ENCODE results near the gene TRIM41. TPM values are rescaled to one million over a fixed set of nuclear protein-coding genes. Genes with fewer than 3 reads are reported as not detected.
"Not testable (repeated sequence)": the region's sequence is repeated elsewhere in the genome, so short reads cannot be mapped to it uniquely, and the experiment has no call there.

Gene TRIM41
- total RNA-seq, 1 donor from 2014 or later: 17.5 TPM

DNA sequence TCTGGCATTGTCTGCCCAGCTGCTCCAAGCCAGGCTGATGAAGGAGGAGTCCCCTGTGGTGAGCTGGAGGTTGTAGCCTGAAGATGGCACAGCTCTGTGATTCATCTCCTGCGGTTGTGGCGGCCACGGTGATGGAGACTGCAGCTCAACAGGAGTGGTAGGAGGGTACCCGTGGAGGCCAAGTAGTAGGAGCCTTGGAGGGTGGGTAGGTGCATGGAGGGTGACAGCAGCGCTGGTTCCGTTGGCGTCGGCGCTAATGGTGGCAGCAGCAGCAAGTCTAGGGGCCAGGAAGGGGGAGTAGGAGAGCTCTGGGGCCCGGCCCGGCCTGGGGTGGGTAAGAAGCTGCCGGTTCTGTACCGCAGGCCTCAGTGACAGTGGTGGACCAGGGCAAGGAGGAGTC is 60.3 kb downstream of the TRIM41 start:
- H3K4me3 ChIP-seq (ENCODE audit: low read depth, low read length): no peak overlapping the region
- TF ChIP-seq, protein P1, sequence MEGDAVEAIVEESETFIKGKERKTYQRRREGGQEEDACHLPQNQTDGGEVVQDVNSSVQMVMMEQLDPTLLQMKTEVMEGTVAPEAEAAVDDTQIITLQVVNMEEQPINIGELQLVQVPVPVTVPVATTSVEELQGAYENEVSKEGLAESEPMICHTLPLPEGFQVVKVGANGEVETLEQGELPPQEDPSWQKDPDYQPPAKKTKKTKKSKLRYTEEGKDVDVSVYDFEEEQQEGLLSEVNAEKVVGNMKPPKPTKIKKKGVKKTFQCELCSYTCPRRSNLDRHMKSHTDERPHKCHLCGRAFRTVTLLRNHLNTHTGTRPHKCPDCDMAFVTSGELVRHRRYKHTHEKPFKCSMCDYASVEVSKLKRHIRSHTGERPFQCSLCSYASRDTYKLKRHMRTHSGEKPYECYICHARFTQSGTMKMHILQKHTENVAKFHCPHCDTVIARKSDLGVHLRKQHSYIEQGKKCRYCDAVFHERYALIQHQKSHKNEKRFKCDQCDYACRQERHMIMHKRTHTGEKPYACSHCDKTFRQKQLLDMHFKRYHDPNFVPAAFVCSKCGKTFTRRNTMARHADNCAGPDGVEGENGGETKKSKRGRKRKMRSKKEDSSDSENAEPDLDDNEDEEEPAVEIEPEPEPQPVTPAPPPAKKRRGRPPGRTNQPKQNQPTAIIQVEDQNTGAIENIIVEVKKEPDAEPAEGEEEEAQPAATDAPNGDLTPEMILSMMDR (IDR thresholded peaks at IDR 0.05; ENCODE audit: insufficient read depth, low read length, poor library complexity, severe bottlenecking): no peak
- H3K27me3 ChIP-seq (ENCODE audit: control insufficient read depth, insufficient read depth, low read length): no peaks in the 10 kb centered on the region
- no peaks in the 10 kb centered on the region for H3K36me3 ChIP-seq (ENCODE audit: control insufficient read depth, insufficient read depth, low read length)
- DNase-seq (ENCODE audit: low read depth): no peak

DNA sequence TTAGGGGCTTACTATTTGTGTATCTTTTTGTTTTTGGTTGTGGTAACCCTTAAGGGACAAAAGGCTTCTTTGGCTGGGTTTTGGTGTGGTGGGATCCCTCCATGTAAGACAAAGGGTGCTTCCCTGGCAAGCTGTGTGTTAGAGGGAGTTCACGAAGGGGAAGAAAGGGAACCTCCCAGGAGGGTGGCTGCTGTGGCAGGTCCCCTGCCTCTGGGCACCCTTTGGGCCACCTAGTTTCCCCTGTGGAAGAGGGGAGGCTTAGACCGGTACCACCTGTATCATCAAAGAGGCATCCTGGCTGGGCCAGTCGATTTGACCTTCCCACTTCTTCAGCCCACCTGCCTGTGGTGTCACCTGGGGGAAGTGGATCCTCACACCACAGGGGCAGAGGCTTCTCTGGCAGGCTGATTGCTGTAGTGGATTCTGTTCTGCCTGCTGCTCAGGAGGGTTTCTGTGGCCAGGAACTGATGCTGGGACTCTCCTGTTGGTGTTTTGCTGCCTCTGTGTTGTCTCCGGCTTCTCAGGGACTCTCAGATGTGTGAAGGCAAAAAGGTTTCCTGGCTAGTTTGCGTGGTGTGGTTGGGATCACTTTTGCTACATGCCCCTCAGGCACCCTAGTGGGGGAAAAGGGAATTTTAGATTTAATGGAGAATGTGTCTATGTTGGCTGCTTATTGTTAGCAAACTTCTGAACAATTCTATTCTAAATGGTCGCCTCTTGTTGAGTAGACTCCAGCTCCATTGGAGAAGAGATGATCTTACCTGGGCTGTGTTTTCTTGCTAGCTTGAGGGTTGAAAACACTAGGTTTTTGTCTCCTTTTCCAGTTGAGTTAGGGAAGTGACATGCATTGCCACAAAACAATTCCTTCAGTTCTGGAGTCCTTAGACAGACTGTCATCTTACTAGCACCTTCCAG is 61.0 kb downstream of the TRIM41 start:
- not testable (repeated sequence) for H3K4me3 ChIP-seq (ENCODE audit: low read depth, low read length); H3K27me3 ChIP-seq (ENCODE audit: control insufficient read depth, insufficient read depth, low read length); DNase-seq (ENCODE audit: low read depth); H3K36me3 ChIP-seq (ENCODE audit: control insufficient read depth, insufficient read depth, low read length)

Other genes starting within 250 kb of the TRIM41 start
- not detected in 2 replicates for gene BTNL3, start 234.4 kb upstream of the TRIM41 start, total RNA-seq
- gene BTNL9, start 183.0 kb upstream of the TRIM41 start, total RNA-seq: 0.21 TPM in 1 of 2 replicates, not detected in the other
- gene OR2V1, start 92.1 kb upstream of the TRIM41 start, total RNA-seq: not detected in 2 replicates
- not detected in 2 replicates for gene OR2V2, start 75.7 kb upstream of the TRIM41 start, total RNA-seq
- 2.9 and 4.4 TPM in 2 replicates for gene TRIM7, start 18.1 kb upstream of the TRIM41 start, total RNA-seq
- 4,909 and 5,323 TPM in 2 replicates for gene RACK1, start 20.6 kb downstream of the TRIM41 start, total RNA-seq
- 2.2 and 6.0 TPM in 2 replicates for gene TRIM52, start 37.9 kb downstream of the TRIM41 start, total RNA-seq
- not detected in 2 replicates for gene OR4F3, start 144.0 kb downstream of the TRIM41 start, total RNA-seq